Measurements from ENCODE around the gene COL9A3.
A peak's percentile ranks its signal among the peaks of the same experiment; 100 is the strongest.

COL9A3 gene

GRCh38 chr20:62875419-62876361, 58.8 kb downstream of the COL9A3 start:
- H3K36me3 ChIP-seq (ENCODE audit: control insufficient read depth in 1 of 2, insufficient read depth in 2 of 2, low read length in 2 of 2), result peaks cover 0 to 12% of the 10 kb centered on the region in 2 donors
- H3K9me3 ChIP-seq (ENCODE audit: control insufficient read depth in 1 of 2, low read length in 2 of 2), result no peaks in the 10 kb centered on the region
- no peak overlapping the region for H3K4me3 ChIP-seq (ENCODE audit: low read depth in 1 of 2, low read length in 2 of 2)
- peaks cover 0 to 21% of the 10 kb centered on the region in 2 donors for H3K4me1 ChIP-seq (ENCODE audit: control insufficient read depth in 1 of 2, insufficient read depth in 2 of 2, low read length in 2 of 2)
- no peaks in the 10 kb centered on the region for H3K27me3 ChIP-seq (ENCODE audit: low read depth, low read length)
- H3K27ac ChIP-seq (ENCODE audit: low read length), result peak overlapping the region; percentile 63

DNA sequence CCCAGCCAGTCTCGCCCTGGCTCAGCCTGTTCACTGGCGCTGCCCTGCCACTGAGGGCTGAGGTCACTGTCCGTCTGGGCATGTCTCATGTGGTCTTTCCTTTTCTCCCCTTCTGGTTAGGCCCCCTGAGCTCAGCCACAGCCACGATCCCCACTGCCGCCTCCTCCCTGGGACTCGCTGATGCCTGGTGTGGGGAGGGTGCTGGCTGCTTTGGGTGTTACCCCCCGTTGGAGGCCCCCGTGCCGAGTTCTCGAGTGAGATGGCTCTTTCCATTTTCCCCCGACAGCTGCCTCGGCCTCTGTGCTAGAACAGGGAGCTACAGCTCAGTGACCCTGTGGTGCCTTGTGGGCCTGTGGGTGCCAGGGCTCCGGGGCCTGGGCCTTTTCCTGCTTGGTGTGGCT, 59.7 kb downstream of the COL9A3 start:
- Histone ChIP-seq H3K4me3 (ENCODE audit: low read depth in 1 of 2, low read length in 2 of 2) (no peak overlapping the region), H3K27ac (ENCODE audit: low read length) (no peak overlapping the region), H3K36me3 (ENCODE audit: control insufficient read depth in 1 of 2, insufficient read depth in 2 of 2, low read length in 2 of 2) (peaks cover 0 to 20% of the 10 kb centered on the region in 2 donors), H3K27me3 (ENCODE audit: low read depth, low read length) (no peaks in the 10 kb centered on the region), H3K9me3 (ENCODE audit: control insufficient read depth in 1 of 2, low read length in 2 of 2) (no peaks in the 10 kb centered on the region), H3K4me1 (ENCODE audit: control insufficient read depth in 1 of 2, insufficient read depth in 2 of 2, low read length in 2 of 2) (peaks cover 0 to 21% of the 10 kb centered on the region in 2 donors)

DNA sequence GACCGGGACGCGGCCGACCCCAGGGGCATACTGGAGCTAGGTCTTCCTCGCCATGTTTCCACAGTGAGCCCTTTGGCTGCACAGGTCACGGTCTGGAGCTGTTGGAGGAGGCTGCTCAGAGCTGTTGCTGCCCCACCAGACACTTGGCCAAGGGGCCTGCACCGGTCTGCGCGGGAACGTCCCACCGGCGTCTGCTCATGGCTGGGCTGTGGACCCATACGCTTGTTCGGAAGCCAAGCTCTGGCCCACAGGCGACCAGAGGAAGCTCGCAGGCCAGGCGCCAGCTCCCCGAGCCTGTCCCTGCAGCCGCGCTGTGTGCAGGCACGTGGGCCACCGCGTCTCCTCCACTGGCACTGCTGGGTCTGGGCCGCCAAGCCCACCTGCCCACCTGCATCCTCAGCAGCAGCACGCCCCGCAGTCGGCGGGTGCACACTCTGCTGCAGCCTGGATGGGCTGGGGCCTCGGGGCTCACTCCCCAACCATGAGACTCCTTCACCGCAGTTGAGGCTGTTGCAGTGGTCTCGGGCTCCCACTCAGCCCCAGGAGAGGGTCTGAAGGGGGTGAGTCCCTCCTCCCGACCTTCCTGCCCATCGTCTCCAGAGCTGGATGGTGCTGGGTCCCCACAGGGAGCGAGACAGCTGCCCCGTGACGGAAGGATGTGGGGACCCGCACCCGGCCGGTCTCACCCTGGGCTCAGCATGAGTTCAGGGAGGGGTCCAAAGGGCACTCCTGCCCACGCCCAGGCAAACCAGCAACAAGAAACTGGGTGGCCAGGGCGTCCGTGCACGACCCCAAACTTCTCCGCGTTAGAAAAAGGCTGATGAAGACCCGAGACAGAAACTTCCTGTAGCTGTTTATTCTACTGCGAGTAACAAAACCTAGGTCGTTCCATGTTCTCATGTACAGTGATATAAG, 60.3 kb downstream of the COL9A3 start:
- H3K36me3 ChIP-seq (ENCODE audit: control insufficient read depth in 1 of 2, insufficient read depth in 2 of 2, low read length in 2 of 2), result peaks cover 0 to 26% of the 10 kb centered on the region in 2 donors
- H3K4me3 ChIP-seq (ENCODE audit: low read depth in 1 of 2, low read length in 2 of 2), result no peak overlapping the region
- peaks cover 0 to 21% of the 10 kb centered on the region in 2 donors for H3K4me1 ChIP-seq (ENCODE audit: control insufficient read depth in 1 of 2, insufficient read depth in 2 of 2, low read length in 2 of 2)
- no peak overlapping the region for H3K27ac ChIP-seq (ENCODE audit: low read length)
- H3K9me3 ChIP-seq (ENCODE audit: control insufficient read depth in 1 of 2, low read length in 2 of 2), result no peaks in the 10 kb centered on the region
- no peaks in the 10 kb centered on the region for H3K27me3 ChIP-seq (ENCODE audit: low read depth, low read length)

DNA sequence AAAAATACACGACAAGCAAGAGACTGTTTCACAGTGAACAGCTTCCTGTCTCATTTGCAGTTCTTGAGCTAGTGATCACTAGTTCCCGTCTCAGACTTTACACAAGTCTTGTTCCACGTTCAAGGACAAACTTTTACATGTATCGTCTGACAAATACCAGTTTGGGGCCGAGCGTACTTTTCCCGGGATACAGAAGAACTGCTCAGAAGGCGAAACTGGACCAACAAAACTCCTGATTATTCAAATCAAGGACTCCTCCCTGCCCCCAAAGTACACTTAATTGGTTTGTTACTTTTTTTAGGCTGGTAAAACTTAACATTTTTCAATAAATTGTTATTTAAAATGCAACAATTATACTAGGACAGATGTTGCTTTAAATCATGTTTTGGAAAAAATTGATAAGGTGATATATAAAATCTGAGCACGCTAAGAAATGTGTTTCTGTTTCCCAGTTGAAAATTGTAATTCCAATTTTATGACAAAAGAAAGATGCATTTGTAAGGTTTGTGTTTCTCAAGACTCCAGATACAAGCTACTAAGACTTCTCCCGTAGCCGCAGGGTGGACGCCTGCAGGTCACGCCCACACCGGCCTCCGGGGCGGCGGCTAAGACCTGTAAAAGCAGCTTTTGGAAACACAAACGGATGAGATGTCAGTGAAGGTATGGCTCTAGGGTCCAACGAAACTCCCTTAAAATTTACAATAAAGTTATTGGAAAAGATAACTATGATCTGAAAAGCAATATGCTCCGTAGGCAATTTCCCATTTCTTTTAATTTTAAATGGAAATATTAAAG, 61.6 kb downstream of the COL9A3 start:
- Histone ChIP-seq H3K27ac (ENCODE audit: low read length) (no peak overlapping the region), H3K9me3 (ENCODE audit: control insufficient read depth in 1 of 2, low read length in 2 of 2) (no peaks in the 10 kb centered on the region), H3K4me3 (ENCODE audit: low read depth in 1 of 2, low read length in 2 of 2) (no peak overlapping the region), H3K36me3 (ENCODE audit: control insufficient read depth in 1 of 2, insufficient read depth in 2 of 2, low read length in 2 of 2) (peaks cover 0 to 28% of the 10 kb centered on the region in 2 donors), H3K4me1 (ENCODE audit: control insufficient read depth in 1 of 2, insufficient read depth in 2 of 2, low read length in 2 of 2) (peaks cover 0 to 21% of the 10 kb centered on the region in 2 donors), H3K27me3 (ENCODE audit: low read depth, low read length) (no peaks in the 10 kb centered on the region)

DNA sequence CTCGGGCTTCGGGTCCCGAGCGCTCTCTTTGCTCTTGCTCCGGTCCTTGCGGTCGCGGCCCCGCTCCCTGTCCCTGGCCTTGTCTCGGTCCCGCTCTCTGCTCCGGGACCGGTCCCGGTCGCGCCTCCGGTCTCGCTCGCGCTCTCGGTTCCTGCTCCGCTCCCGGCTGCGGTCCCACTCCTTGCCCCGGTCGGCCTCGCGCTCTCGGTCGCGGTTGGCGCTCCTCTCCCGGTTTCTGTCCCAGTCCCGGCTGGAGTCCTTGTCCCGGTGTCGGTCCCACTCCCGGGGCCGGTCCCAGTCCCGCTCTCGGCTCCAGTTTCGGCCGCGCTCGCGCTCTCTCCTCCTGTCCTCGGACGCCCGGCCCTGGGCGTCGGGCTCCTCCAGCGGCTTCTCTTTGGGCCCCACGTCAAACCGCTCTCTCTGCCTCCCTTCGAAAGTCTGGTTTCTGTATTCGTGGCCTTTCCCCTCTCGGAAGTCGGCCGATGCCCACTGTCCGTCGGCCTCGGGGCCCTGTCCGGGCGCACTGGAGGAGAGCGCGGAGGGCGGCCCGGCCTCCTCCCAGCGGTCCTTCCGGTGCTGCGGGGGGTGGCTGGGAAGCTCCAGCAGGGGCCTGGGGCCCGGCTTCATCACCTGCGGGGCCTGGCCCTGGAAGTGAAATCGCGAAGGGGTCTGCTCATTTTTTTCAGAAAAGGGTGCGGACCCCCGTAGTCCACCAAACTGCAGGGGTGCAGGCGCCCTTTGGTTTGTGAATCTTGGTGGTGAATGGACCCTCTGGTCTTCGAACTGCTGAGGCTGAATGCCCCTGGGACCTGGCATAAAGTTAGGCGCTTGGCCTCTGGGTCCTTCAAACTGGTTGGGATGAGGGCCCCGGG, 62.7 kb downstream of the COL9A3 start:
- Histone ChIP-seq H3K4me3 (ENCODE audit: low read depth in 1 of 2, low read length in 2 of 2) (no peak overlapping the region), H3K36me3 (ENCODE audit: control insufficient read depth in 1 of 2, insufficient read depth in 2 of 2, low read length in 2 of 2) (peaks cover 0 to 28% of the 10 kb centered on the region in 2 donors), H3K9me3 (ENCODE audit: control insufficient read depth in 1 of 2, low read length in 2 of 2) (no peaks in the 10 kb centered on the region), H3K27me3 (ENCODE audit: low read depth, low read length) (no peaks in the 10 kb centered on the region), H3K27ac (ENCODE audit: low read length) (no peak overlapping the region), H3K4me1 (ENCODE audit: control insufficient read depth in 1 of 2, insufficient read depth in 2 of 2, low read length in 2 of 2) (peaks cover 0 to 21% of the 10 kb centered on the region in 2 donors)

- Histone ChIP-seq H3K36me3 (ENCODE audit: control insufficient read depth in 1 of 2, insufficient read depth in 2 of 2, low read length in 2 of 2) (peaks cover 0 to 28% of the 10 kb centered on the region in 2 donors), H3K9me3 (ENCODE audit: control insufficient read depth in 1 of 2, low read length in 2 of 2) (no peaks in the 10 kb centered on the region), H3K4me3 (ENCODE audit: low read depth in 1 of 2, low read length in 2 of 2) (no peak overlapping the region), H3K27ac (ENCODE audit: low read length) (no peak overlapping the region), H3K27me3 (ENCODE audit: low read depth, low read length) (no peaks in the 10 kb centered on the region), H3K4me1 (ENCODE audit: control insufficient read depth in 1 of 2, insufficient read depth in 2 of 2, low read length in 2 of 2) (peaks cover 0 to 21% of the 10 kb centered on the region in 2 donors)
These were observed 63.5 kb downstream of the COL9A3 start for GRCh38 chr20:62880147-62880934.

DNA sequence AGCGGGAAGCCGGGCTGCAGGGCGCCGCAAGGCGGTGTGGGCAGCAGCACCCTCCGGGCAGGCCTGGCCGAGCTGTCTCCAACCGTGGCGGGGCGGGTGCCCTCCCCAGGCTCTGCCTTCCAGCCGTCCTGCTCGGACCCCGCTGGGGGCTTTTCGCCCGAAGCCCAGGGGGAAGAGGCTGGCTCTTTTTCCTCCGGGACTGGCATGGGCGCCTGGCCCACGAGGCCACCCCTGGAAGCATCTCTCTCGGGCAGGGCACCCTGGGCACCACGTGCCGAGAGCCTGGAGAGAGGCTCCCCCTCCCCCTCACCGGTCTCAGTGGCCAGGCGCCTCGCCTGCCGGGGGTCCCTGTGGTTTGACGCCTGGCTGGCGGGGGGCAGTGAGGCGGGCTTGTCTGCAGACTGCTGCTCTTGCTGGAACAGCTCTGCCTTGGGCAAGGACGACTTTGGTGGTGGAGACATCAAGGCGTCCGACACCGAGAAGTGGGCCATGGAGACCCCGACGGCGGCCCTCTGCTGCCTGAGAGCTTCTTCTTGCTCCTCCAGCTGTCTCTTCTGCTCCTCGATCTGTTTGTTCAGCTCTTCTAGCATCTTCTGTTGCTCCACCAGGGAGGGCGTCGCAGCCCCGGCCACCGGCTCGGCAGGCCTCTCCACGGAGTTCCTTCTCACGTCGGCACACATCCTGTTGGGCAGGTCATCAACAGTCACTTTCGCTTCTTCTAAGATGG, 64.2 kb downstream of the COL9A3 start:
- Histone ChIP-seq H3K9me3 (ENCODE audit: control insufficient read depth in 1 of 2, low read length in 2 of 2) (no peaks in the 10 kb centered on the region), H3K36me3 (ENCODE audit: control insufficient read depth in 1 of 2, insufficient read depth in 2 of 2, low read length in 2 of 2) (peaks cover 0 to 32% of the 10 kb centered on the region in 2 donors), H3K27me3 (ENCODE audit: low read depth, low read length) (no peaks in the 10 kb centered on the region), H3K4me1 (ENCODE audit: control insufficient read depth in 1 of 2, insufficient read depth in 2 of 2, low read length in 2 of 2) (peaks cover 0 to 14% of the 10 kb centered on the region in 2 donors), H3K4me3 (ENCODE audit: low read depth in 1 of 2, low read length in 2 of 2) (no peak overlapping the region), H3K27ac (ENCODE audit: low read length) (no peak overlapping the region)

DNA sequence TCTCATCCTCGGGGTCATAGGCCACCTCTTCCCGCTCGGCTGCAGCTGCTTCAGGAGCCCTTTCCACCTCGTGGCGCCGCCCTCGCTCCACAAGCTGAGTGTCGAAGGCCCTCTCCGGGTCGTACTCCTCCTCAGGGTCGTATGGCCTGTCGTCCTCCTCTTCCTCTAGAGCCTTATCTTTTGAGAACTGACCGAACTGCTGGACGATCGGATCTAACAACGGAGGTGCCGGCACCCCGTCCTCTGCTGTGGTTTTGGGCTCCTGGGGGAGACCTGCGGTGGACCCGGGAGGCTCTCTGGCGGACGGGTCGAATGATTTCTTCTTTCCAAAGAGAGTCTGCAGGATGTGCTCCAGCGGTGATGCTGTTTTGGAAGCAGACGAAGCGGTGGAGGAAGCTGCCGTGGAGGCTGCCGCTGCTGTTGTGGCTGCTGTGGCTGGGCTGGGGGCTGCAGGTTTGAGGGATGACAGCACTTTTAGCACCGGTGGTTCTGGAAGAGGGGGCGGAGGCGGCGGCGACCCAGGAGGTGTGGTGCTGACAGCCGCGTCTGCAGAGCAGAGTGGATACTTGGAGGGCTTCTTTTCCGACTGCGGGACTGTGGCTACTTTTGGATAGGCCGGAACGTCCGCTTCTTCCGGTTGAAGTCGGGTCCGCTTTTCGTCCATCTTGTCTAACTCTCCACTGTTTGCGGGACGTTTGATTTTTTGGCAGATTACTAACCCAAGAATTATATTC, 65.0 kb downstream of the COL9A3 start:
- Histone ChIP-seq H3K9me3 (ENCODE audit: control insufficient read depth in 1 of 2, low read length in 2 of 2) (no peaks in the 10 kb centered on the region), H3K4me3 (ENCODE audit: low read depth in 1 of 2, low read length in 2 of 2) (no peak overlapping the region), H3K27ac (ENCODE audit: low read length) (no peak overlapping the region), H3K27me3 (ENCODE audit: low read depth, low read length) (no peaks in the 10 kb centered on the region), H3K36me3 (ENCODE audit: control insufficient read depth in 1 of 2, insufficient read depth in 2 of 2, low read length in 2 of 2) (peaks cover under 1 to 39% of the 10 kb centered on the region in 2 donors), H3K4me1 (ENCODE audit: control insufficient read depth in 1 of 2, insufficient read depth in 2 of 2, low read length in 2 of 2) (peaks cover 0 to 7% of the 10 kb centered on the region in 2 donors)

- Histone ChIP-seq H3K36me3 (ENCODE audit: control insufficient read depth in 1 of 2, insufficient read depth in 2 of 2, low read length in 2 of 2) (peaks cover 6 to 45% of the 10 kb centered on the region in 2 donors), H3K27ac (ENCODE audit: low read length) (no peak overlapping the region)
These were observed 65.6 kb downstream of the COL9A3 start for GRCh38 chr20:62882426-62882825.

More at GRCh38 chr20:62882426-62882825, 65.6 kb downstream of the COL9A3 start:
- no peak overlapping the region for H3K4me3 ChIP-seq (ENCODE audit: low read depth in 1 of 2, low read length in 2 of 2)
- H3K4me1 ChIP-seq (ENCODE audit: control insufficient read depth in 1 of 2, insufficient read depth in 2 of 2, low read length in 2 of 2), result peaks cover 0 to 1% of the 10 kb centered on the region in 2 donors
- H3K9me3 ChIP-seq (ENCODE audit: control insufficient read depth in 1 of 2, low read length in 2 of 2), result no peaks in the 10 kb centered on the region
- H3K27me3 ChIP-seq (ENCODE audit: low read depth, low read length), result no peaks in the 10 kb centered on the region

Measured in muscle layer of duodenum (tissue), 2 donors.